DND-41 (cell line): ENCODE results near the gene OSR1.

Source experiments
- ATAC-seq: fragments of 200-7000 bp; cut with Tn5 transposase; 3 replicates; pipeline ENCODE4 v1.9.1; 2021; ENCODE audit warnings: low read depth; ENCODE audit not compliant: insufficient read depth
- DNase-seq: peaks from one replicate; pipeline ENCODE4 v3.0.0-alpha.2; 2020
- H2AFZ ChIP-seq: 2 replicates; pipeline ENCODE4 v1.6.0; 2012; ENCODE audit warnings: low read depth, low read length
- H3K27ac ChIP-seq: 2 replicates; pipeline ENCODE4 v1.5.1; 2012; ENCODE audit warnings: low read length, inconsistent platforms
- H3K27me3 ChIP-seq: fragments of 200-600 bp; sonication (generic); 2 replicates; pipeline ENCODE4 v1.6.0; 2012; ENCODE audit warnings: low read length, mild to moderate bottlenecking, inconsistent platforms; ENCODE audit not compliant: insufficient read depth, poor library complexity
- H3K36me3 ChIP-seq: 2 replicates; pipeline ENCODE4 v1.5.1; 2012; ENCODE audit warnings: low read length, inconsistent platforms; ENCODE audit not compliant: insufficient read depth
- H3K4me1 ChIP-seq: 2 replicates; pipeline ENCODE4 v1.5.1; 2012; ENCODE audit warnings: mild to moderate bottlenecking, low read length; ENCODE audit not compliant: insufficient read depth
- H3K4me2 ChIP-seq: 2 replicates; pipeline ENCODE4 v1.6.0; 2012; ENCODE audit warnings: mild to moderate bottlenecking, moderate library complexity, low read length, inconsistent platforms; ENCODE audit not compliant: insufficient read depth
- H3K4me3 ChIP-seq, 2 experiments: fragments of 200-600 bp in 1 of 2; shearing (Covaris generic) in 1 of 2; 2 replicates each; pipeline ENCODE4 v1.5.1; 2012 to 2016; ENCODE audit warnings: inconsistent platforms in 2 of 2, low read length in 2 of 2, mild to moderate bottlenecking in 2 of 2, low read depth in 1 of 2, moderate library complexity in 1 of 2
- H3K79me2 ChIP-seq: 2 replicates; pipeline ENCODE4 v1.6.0; 2012; ENCODE audit warnings: low read length, inconsistent platforms; ENCODE audit not compliant: insufficient read depth
- H3K9ac ChIP-seq: 2 replicates; pipeline ENCODE4 v1.6.0; 2012; ENCODE audit warnings: low read depth, mild to moderate bottlenecking, inconsistent platforms, low read length, moderate library complexity
- H3K9me3 ChIP-seq: 2 replicates; pipeline ENCODE4 v1.5.1; 2012; ENCODE audit warnings: low read length, moderate library complexity, mild to moderate bottlenecking, inconsistent platforms; ENCODE audit not compliant: insufficient read depth, severe bottlenecking
- H4K20me1 ChIP-seq: 2 replicates; pipeline ENCODE4 v1.6.0; 2012; ENCODE audit warnings: low read length; ENCODE audit not compliant: insufficient read depth
- EZH2 ChIP-seq: IDR thresholded peaks from 3 replicates; pipeline ENCODE4 v1.6.1; 2012; ENCODE audit warnings: borderline replicate concordance, low read depth, mild to moderate bottlenecking, moderate library complexity, low read length, inconsistent platforms; ENCODE audit not compliant: severe bottlenecking
- TF ChIP-seq, protein P1 (sequence below): IDR thresholded peaks from 2 replicates; pipeline ENCODE4 v1.5.1; 2012; ENCODE audit warnings: borderline replicate concordance, low read length, moderate library complexity, mild to moderate bottlenecking; ENCODE audit not compliant: poor library complexity, severe bottlenecking; ENCODE audit errors: extremely low read depth

OSR1 gene

DNA sequence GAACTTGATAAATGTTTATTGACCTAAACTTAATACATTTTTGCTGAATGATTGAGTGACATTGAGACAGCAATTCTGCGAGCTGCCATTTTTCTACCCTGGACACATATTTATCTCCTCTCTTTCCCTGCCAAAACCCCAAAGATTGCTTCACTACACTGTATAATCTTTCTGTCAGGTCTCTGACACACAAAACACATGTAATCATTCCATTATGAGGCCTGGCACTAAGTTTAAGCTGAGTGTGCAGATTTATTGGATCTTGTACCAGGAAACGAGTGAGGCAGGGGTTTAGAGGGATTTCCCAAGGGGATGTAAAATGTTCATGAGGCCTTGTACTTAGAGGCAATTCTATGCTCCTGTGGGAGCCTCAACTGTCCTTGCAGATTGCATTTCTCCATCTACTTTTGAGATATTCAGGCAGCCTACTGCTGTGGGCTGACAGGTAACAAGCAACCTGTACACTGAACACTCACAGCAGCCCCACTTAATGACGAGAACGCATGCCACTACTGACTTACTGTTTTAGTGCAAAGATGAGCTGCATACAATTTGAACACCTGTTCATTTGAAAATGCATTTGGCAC is 13.7 kb upstream of the OSR1 start:
- no peaks in the 10 kb centered on the region for H3K9me3 ChIP-seq
- peaks cover 14% of the 10 kb centered on the region for H3K27me3 ChIP-seq
- no peak for DNase-seq
- H3K36me3 ChIP-seq, result no peaks in the 10 kb centered on the region
- H3K27ac ChIP-seq, result no peak overlapping the region
- H3K4me3 ChIP-seq, result no peak overlapping the region
- H2AFZ ChIP-seq, result no peak overlapping the region
- TF ChIP-seq, protein P1, sequence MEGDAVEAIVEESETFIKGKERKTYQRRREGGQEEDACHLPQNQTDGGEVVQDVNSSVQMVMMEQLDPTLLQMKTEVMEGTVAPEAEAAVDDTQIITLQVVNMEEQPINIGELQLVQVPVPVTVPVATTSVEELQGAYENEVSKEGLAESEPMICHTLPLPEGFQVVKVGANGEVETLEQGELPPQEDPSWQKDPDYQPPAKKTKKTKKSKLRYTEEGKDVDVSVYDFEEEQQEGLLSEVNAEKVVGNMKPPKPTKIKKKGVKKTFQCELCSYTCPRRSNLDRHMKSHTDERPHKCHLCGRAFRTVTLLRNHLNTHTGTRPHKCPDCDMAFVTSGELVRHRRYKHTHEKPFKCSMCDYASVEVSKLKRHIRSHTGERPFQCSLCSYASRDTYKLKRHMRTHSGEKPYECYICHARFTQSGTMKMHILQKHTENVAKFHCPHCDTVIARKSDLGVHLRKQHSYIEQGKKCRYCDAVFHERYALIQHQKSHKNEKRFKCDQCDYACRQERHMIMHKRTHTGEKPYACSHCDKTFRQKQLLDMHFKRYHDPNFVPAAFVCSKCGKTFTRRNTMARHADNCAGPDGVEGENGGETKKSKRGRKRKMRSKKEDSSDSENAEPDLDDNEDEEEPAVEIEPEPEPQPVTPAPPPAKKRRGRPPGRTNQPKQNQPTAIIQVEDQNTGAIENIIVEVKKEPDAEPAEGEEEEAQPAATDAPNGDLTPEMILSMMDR, result no peak
- TF ChIP-seq EZH2, result no peak
- H3K4me1 ChIP-seq, result no peaks in the 10 kb centered on the region
- no peak overlapping the region for H3K4me2 ChIP-seq
- no peaks in the 10 kb centered on the region for H3K79me2 ChIP-seq
- no peak for ATAC-seq
- H3K9ac ChIP-seq, result no peak overlapping the region
- no peaks in the 10 kb centered on the region for H4K20me1 ChIP-seq

DNA sequence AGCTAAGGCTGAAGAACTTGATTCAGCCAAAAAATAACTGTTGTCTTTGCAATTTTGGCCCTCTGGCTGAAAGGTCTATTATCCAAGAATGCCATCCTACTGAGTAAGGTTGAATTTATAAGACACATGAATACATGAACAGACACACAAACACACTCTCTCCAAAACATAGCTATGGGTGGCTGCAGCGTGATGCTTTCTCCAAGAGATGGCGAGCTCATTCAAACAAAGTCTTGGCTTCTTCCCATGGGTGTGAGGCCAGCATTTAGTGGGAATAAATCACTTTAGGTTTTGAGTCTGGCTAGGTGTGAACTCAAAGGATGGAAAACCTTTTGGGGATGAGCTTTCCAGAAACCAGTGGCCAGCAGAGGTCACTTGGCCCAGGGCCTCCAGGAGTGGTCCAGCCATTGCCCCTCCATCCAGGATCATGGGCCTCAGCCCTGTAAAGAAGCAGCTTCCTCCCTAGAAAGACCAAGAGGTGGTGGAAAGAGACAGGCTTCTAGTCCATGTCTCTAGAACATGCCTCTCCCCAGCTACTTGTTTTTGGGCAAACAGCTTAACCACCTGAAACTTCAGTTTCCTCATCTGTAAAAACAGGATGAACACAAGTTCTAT is 11.0 kb upstream of the OSR1 start:
- no peak for TF ChIP-seq EZH2
- TF ChIP-seq, protein P1, result peak; percentile 36
- ATAC-seq, result no peak

DNA sequence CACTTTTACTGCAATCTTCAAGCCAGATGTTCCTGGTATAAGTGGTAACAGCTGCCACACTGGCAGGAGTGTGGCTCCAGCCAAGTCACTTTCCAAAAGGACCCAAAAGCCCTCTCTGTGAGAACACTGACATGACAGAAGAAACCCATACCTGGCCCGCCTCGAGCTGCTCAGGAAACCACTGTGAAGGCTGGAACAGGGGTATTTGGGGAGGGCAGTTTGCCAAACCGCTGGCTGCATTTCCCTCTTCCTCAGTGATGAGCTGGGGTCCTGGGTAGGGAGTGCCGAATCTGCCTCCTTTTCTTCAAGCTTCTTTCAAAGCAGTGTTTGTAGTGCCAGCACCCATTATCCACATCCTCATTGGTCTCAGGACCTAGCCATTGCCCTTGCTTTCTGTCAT is 10.3 kb upstream of the OSR1 start:
- H3K4me3 ChIP-seq, result no peak overlapping the region
- TF ChIP-seq, protein P1, result no peak
- no peak for TF ChIP-seq EZH2
- no peaks in the 10 kb centered on the region for H3K79me2 ChIP-seq
- no peak overlapping the region for H2AFZ ChIP-seq
- no peak overlapping the region for H3K4me2 ChIP-seq
- peaks cover 32% of the 10 kb centered on the region for H3K27me3 ChIP-seq
- ATAC-seq (no peak), DNase-seq (no peak)
- no peaks in the 10 kb centered on the region for H3K9me3 ChIP-seq
- H4K20me1 ChIP-seq, result no peaks in the 10 kb centered on the region
- H3K4me1 ChIP-seq, result no peaks in the 10 kb centered on the region
- H3K36me3 ChIP-seq, result no peaks in the 10 kb centered on the region
- H3K9ac ChIP-seq, result no peak overlapping the region
- H3K27ac ChIP-seq, result no peak overlapping the region

More for the DNA sequence above, 11.0 kb upstream of the OSR1 start:
- Histone ChIP-seq H3K4me1 (no peaks in the 10 kb centered on the region), H3K9me3 (no peaks in the 10 kb centered on the region), H3K4me3 (no peak overlapping the region), H3K27me3 (peaks cover 28% of the 10 kb centered on the region), H3K27ac (no peak overlapping the region), H3K36me3 (no peaks in the 10 kb centered on the region), H2AFZ (no peak overlapping the region), H3K79me2 (no peaks in the 10 kb centered on the region), H4K20me1 (no peaks in the 10 kb centered on the region), H3K4me2 (no peak overlapping the region), H3K9ac (no peak overlapping the region)
- no peak for DNase-seq
